NCI-H2171 (cell line): ENCODE results near the gene MAGIX.
A peak's percentile ranks its signal among the peaks of the same experiment; 100 is the strongest.
"Not testable (repeated sequence)": the region's sequence is repeated elsewhere in the genome, so short reads cannot be mapped to it uniquely, and the experiment has no call there.

Experiments
- DNase-seq: peaks from one replicate; lab custom pipeline; 2025; lab: John Stamatoyannopoulos, UW

The MAGIX gene

DNA sequence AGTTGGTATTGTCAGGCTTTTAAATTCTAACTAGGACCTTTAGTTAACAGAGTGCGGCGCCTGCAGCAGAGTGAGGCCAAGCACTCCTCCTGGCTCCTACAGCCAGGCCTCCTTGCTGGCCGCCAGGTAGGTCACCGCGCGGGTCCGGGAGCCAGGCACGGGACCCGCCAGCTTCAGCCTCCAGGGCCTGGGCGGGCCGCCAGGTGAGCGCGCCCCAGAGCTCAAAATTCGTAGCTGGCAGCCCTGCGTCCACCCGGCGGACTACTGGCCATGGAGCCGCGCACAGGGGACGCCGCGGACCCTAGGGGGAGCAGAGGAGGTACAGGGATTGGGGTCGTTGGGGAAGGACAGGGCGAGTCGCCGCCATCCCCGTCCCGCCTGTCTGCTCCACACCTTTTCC is at the start of gene MAGIX:
Gene MAGIX, plus strand, starts transcription at position 139 of the 400 bp plus-strand sequence. Its CDS starts 132 bp downstream, at position 271.
- no peak for DNase-seq

DNA sequence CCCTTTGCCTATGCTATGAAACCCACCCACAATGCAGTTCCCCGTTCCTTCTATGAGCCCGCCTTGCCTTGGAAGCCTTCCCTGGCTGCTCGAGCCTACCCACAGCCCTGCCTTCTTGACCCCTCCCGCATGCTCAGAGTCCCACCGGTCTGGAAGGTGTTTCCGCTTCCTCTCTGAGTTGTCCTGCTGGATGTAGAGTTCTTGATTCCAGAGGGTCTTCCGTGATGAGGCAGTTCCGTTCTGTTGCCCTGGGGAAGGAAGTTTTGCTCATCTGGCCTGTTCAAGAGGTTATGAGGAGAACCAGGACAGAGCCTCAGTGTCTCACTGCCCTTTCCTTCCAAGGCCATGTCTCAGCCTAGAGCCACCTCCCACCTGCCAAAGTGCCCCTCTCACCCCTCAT is 46.5 kb upstream of the MAGIX start:
- DNase-seq: no peak

DNA sequence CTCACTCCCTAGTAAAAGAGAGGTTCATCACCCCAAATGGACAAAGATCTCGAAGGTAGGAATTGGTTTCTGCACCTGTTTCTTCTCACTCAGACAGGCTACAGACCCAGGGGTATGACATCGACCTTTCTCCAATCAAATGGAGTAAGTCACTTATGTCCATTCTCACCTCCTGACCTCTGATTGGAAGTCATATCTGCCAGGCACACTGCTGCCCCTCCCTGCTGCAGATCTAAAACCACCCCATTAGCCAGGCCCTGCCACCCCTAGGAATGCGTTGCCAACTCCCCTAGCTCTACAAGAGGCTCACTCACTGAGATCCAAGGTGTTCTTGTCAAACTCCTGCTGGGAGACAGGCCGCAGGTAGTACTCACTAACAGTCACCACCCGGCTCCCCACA is 45.8 kb upstream of the MAGIX start:
- no peak for DNase-seq

DNA sequence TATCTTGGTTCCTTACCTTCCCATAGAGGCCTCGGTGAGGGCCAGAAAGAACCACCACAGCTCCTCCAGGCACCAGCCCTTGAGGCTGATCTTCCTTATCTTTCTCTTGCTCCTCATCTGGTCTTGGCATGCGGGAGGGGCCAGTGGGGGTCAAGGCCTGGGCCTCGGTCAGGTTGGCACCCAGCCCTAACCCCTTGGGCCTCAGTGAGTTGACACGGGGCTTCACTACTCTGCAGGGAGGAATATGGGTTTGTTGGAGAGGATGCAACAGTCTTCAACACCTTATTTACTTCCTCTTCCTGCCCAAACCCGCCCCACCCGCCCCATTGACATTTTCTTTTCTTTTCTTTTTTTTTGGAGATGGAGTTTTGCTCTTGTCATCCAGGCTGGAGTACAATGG is 45.0 kb upstream of the MAGIX start:
- DNase-seq: no peak

DNA sequence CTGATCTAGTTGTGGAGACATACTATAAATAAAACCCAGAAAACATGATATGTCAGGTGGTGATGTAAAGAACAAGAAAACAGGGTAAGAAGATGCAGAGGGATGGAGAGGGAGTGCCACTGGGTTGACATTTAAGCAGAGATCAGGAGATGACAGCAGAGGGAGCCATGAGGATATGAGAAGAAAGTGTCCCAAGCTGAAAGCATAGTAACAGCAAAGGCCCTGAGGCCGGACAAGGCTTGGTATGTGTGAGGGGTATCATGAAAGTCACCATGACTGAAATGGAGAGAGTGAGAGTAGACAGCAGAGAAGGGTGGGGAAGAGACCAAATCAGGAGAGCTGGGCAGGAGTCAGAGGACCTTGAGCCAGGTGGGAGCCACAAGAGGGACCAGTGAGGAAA is 42.5 kb upstream of the MAGIX start:
- no peak for DNase-seq

DNA sequence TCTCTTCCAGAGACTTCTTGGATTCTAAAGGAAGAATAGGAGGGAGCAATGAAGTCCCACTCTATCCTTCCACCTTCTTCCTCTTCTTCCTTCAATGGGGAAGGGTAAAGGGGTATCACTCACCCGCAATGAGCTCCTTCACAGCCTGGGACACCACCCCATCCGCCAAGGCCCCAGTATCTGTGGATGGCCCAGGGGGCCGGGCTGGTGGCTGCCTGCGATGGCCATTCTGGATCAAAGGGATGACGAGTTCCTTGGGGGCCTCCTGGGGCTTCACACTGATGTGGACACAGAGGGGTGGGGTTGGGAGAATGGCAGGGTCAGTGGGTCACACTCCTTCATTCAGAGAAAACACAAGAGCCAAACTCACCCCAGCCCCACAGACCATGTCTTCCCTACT is 40.1 kb upstream of the MAGIX start:
- DNase-seq: no peak

DNA sequence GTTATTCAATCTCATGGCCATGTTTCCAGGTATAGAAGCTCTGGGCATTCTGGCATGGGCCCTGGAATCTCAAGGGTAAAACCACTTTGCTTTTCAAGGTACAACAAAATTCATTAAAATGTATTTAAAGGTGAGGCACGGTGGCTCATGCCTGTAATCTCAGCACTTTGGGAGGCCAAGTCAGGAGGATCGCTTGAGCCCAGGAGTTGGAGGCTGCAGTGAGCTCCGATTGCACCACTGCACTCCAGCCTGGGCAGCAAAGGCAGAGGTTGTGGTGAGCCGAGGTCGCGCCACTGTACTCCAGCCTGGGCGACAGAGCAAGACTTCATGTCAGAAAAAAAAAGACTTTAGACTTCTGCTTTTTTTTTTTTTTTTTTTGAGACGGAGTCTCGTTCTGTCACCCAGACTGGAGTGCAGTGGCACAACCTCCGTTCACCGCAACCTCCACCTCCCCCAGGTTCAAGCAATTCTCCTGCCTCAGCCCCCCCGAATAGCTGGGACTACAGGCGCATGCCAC is 34.8 kb upstream of the MAGIX start:
- DNase-seq: not testable (repeated sequence)

DNA sequence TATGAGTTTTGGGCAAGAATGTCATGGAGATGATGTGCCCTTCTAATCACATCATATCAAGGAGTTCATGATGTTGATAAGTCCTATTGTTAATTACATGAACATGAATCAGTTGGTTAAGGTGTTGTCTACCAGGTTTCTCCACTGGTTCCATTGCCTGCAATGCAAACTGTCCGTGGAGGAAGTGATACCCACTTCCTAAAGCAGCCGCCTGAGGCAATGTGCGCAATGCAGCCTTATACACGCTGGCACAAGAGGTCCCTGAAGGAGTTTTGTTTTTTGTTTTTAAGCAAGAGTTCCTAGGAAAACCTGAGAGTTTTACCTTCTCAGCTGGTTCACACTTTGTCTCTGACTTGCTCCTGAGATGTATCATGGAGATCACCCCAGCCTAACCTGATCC is 33.1 kb upstream of the MAGIX start:
- DNase-seq: no peak

DNA sequence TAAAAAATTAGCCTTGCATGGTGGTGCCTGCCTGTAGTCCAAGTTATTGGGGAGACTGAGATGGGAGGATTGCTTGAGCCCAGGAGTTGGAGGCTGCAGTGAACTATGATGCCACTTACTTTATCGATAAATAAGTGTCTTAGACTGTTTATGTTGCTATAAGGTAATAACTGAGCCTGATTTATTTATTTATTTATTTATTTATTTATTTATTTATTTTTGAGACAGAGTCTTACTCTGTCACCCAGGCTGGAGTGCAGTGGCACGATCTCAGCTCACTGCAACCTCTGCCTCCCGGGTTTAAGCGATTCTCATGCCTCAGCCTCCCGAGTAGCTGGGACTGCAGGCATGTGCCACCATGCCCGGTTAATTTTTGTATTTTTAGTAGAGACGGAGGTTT is 30.3 kb upstream of the MAGIX start:
- not testable (repeated sequence) for DNase-seq

DNA sequence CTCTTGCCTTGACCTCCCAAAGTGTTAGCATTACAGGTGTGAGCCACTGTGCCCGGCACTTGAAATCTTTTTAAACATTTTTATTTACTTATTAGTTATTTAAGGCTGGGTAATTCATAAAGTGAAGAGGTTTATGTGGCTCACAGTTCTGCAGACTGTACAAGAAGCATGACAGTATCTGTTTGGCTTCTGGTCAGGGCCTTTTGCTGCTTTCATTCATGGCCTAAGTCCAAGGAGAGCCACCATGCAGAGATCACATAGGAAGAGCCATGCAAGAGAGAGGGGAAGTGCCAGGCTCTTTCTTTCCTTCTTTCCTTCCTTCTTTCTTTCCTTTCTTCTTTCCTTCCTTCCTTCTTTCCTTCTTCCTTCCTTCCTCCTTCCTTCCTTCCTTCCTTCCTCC is 28.8 kb upstream of the MAGIX start:
- DNase-seq: no peak

DNA sequence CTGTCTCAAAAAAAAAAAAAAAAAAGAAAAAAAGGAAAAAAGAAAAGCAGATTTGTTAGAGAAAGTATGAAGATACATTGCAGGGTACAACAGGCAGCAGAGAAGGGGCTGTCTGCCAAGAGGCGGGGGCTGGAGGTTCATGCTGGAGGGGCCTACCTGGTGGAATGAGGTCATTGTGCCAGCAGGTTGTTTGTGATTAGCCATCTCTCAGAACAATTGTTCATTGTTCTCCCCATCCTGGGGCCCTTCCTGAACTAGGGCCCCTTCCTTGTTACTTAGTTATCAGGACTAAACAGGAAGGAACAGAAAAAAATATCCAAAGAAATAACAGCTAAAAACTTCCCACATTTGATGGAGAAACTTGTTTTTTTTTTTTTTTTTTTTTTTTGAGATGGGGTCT is 25.1 kb upstream of the MAGIX start:
- DNase-seq: no peak

DNA sequence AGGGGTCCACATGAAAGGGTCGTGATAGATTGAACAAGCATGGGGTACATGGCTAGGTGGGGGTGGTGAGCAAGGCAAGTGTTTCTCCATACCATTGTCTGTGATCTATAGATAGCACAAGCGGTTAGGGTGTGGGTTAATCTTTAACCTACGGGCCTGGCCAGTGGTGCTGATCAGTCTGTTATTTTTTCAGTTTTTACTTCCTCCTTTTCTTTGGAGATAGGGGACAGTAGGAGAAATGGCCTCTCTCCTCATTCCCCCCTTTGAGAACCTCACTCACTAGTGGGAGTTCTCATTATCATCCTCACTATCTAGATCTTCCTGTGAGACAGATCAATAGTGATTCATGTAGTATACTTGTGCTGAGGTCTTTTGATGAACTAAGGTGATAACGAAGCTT is 22.8 kb upstream of the MAGIX start:
- no peak for DNase-seq

DNA sequence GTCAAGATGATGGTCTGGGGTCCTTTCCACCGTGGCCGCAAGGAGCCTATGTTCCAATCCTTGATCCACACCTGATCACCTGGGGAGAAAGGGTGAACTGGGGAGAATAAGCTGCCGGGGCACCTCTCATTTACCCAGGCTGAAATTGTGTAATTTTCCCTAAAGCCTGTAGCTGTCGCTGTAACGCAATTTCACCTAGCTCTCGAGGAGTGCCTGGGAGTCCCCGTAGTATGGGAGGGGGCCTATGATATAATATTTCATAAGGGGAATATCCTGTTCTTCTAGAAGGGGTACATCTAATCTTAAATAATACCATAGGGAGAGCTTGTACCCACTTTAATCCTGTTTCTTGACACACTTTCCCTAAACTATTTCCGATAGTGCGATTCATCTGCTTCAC is 20.3 kb upstream of the MAGIX start:
- DNase-seq: not testable (repeated sequence)

DNA sequence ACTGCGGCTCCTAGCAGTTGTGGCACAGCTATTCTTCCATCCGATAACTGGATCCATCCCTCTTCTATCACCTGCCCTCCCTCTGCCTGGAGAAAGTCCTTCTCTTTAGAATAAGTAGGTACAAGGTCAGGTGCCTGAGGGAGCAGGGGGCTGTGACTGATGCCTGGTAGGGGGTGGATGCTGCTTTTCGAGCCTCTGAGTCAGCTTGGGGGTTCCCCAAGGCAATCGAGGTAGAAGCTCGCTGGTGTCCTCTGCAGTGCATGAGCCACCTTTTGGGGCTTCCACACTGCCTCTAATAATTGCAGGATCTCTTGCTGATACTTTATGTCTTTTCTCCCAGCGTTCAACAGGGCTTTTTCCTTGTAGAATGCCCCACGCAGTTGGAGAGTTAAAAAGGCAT is 19.4 kb upstream of the MAGIX start:
- DNase-seq: not testable (repeated sequence)

DNA sequence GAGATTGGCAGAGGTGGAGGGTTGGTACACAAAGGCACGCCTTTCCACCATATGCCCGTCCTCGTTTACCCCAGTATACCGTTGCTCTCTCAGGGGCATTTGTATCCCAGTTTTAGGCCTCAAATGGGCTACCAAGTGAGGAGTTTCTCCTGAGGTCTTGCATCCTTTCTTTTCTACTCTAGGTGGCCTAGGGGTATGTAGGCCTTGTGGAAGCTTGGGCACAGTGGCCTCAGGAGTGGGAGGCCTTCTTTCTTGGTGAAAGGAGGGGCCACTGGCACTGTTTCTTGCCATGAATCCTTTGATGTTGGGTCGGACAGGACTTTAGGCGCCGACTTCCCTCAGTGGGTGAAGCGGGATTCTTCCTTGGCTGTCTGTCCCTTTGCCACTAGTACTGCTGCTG is 15.3 kb upstream of the MAGIX start:
- DNase-seq: no peak

DNA sequence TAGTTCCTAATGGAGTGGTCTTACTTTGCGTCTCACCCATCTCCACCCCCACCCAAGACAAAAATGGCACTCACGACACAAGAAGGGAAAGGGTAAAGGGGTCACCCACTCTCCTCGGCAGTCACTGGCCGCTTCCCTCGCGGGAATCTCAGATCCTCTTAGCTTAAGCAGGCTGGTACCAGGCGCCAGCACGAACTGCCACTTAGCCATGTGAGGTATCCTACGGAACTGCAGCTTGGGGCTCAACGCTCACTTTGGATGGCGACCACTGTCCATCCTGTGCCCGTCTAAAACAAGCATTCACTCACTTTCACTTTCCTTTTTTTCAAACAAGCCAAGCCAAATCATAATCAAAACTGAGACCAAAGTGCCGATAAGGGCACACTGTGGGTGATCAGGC is 14.6 kb upstream of the MAGIX start:
- no peak for DNase-seq

DNA sequence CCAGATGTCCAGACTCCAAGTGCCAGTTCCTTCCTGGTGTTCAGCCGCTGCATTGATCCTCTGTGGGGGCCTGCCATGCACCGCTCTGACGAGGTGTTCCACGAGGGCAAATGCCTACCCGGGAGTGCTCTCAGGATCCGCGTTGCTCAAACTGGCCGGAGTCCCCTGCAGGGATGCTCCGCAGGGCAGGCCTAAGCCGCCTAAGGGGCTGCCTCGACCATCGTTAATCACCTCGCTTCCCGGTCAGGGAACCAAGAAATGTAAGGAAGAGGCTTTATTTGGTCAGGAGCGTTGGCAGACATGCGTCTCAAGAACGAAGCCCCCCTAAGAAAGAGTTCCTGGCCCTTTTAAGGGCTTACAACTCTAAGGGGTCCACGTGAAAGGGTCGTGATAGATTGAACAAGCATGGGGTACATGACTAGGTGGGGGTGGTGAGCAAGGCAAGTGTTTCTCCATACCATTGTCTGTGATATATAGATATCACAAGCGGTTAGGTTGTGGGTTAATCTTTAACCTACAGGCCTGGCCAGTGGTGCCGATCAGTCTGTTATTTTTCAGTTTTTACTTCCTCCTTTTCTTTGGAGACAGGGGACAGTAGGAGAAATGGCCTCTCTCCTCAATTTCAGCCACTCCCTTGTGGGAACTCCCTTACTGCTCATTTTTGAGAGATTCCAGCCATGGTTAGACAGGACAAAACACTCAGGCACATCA is 14.0 kb upstream of the MAGIX start:
- not testable (repeated sequence) for DNase-seq

DNA sequence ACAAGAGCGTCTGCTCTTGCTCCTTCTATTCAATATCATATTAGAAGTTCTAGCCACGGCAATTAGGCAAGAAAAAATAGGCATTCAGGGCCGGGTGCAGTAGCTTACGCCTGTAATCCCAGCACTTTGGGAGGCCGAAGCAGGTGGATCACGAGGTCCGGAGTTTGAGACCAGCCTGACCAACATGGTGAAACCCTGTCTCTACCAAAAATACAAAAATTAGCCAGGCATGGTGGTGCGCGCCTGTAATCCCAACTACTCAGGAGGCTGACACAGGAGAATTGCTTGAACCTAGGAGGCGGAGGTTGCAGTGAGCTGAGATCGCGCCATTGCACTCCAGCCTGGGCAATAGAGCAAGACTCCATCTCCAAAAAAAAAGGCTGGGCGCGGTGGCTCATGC is 13.3 kb upstream of the MAGIX start:
- not testable (repeated sequence) for DNase-seq

DNA sequence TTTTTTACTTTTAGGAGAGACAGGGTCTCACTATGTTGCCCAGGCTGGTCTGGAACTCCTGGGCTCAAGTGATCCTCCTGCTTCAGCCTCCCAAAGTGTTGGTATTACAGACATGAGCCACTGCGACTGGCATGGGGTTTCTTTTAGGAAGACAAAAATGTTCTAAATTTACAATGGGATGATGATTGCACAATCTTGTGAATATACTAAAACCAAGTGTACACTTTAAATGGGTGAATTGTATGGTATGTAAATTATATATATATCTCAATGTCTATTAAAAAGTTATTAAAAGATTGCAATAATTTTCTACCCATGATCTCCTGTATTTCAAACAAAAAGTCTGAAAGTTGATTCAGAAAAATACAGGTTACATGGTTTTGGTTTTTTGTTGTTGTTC is 9.1 kb upstream of the MAGIX start:
- DNase-seq: no peak

DNA sequence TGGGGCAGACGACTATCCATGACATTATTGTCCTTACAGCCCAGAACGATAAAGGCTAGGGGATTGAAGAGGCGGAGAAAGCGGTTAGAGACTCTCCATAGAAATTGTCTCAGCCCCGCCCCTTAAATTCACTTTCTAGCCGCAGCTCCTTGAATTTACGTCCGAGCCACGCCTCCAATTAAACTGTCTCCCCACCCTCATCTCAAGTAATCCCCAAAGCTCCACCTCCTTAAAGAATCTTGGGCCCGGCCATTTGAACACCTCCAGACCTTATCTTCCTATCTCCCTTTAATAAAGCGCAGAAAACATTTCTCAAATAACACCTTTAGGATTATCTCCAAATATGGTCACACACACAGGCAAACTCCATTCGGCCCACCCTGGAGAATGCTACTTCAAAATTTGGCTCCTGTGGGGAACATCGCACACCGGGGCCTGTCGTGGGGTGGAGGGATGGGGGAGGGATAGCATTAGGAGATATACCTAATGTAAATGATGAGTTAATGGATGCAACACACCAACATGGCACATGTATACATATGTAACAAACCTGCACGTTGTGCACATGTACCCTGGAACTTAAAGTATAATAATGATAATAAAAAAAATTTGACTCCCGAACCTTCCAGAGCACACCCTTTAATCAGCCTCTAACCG is 7.2 kb upstream of the MAGIX start:
- no peak for DNase-seq

DNA sequence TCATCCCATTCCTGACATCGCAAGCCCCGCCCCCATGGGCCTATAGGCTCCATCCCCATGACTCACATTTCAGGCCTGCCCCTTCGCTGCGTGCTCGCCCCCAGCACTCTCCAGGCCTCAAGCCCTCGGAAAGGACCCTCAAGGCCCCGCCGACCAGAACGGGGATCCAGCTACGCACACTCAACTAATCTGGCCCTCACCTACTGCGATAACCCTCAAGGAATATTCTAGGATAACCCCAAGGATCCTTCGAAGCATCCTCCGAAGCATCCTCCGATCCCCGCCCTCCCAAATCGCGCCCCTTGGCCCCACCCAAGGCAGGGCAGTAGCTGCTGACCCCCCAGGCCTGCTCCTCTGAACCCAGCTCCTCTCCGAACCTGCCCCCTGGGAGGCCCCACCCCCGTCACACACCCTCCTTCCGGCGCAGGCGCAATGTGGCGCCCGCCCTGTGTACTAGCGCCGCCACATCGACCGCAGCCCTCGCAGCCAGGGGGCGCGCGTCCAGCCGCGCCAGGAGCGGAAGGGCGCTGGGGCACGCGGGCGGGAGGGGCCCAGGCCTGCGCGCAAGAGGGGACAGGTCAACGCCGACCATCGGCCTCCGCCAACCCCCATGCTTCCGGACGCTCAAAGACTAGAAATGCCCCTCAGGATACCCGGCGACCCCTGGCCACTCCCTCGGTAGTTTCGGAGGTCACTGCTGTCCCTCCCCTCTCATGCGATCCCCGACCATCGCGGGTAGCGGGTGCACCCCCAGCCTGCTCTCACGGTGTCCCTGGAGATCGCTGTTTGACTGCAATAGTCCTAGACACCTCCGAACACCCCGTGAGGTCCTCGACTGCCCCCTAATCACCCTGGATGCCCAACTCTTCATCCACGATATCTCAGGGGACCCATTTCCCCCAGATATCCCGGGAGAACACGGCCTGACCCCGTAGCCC is 6.4 kb upstream of the MAGIX start:
- DNase-seq: peak; percentile 56

DNA sequence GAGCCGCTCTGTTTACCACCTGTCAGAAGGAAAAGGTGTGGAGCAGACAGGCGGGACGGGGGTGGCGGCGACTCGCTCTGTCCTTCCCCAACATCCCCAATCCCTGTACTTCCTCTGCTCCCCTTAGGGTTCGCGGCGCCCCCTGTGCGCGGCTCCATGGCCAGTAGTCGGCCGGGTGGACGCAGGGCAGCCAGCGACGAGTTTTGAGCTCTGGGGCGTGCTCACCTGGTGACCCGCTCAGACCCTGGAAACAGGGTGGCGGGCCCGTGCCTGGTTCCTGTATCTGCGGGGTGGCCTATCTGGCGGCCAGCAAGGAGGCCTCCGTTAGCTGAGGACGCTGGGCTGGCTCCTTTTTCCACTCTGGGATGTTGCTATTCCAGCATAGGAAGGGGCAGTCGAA is 5.4 kb upstream of the MAGIX start:
- DNase-seq: no peak

DNA sequence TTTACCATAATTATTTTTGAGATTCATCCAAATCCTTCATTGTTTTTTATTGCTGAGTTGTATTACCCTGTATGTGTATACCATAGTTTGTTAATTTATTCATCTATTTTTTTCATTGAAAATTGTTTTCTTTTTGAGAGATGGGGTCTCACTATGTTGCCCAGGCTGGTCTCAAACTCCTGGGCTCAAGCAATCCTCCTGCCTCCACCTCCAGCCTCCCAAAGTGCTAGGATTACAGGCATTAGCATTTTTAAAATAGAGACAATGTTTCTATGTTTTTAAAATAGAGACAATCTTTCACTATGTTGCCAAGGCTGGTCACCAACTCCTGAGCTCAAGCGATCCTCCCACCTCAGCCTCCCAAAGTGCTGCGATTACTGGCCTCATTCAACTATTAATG is 1.6 kb upstream of the MAGIX start:
- no peak for DNase-seq
